OCI-LY3 (cell line): ENCODE results near the gene ECE1.

ENCODE experiments used
- EZH2phosphoT487 ChIP-seq: fragments of 200-600 bp; shearing (Covaris generic); IDR thresholded peaks from 2 replicates; pipeline ENCODE4 v1.6.1; 2018; ENCODE audit warnings: antibody characterized with exemption, mixed run types, low read depth
- TF ChIP-seq, protein P1 (sequence below): fragments of 200-600, 300-600 bp; sonication (generic); IDR thresholded peaks from 2 replicates; pipeline ENCODE4 v1.5.1; 2014; ENCODE audit warnings: antibody characterized with exemption, low read length, low read depth

GRCh38 chr1:21192871-21193270 is 97.4 kb downstream of the ECE1 start:
- TF ChIP-seq, protein P1, sequence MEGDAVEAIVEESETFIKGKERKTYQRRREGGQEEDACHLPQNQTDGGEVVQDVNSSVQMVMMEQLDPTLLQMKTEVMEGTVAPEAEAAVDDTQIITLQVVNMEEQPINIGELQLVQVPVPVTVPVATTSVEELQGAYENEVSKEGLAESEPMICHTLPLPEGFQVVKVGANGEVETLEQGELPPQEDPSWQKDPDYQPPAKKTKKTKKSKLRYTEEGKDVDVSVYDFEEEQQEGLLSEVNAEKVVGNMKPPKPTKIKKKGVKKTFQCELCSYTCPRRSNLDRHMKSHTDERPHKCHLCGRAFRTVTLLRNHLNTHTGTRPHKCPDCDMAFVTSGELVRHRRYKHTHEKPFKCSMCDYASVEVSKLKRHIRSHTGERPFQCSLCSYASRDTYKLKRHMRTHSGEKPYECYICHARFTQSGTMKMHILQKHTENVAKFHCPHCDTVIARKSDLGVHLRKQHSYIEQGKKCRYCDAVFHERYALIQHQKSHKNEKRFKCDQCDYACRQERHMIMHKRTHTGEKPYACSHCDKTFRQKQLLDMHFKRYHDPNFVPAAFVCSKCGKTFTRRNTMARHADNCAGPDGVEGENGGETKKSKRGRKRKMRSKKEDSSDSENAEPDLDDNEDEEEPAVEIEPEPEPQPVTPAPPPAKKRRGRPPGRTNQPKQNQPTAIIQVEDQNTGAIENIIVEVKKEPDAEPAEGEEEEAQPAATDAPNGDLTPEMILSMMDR, result no peak
- no peak for TF ChIP-seq EZH2phosphoT487
